ENCODE results near the gene ATP2A2.

- TF ChIP-seq CTCF (IDR thresholded peaks at IDR 0.05) = no peak
- TF ChIP-seq POLR2AphosphoS5 (IDR thresholded peaks at IDR 0.05) = no peak
- no peak for TF ChIP-seq POLR2A (IDR thresholded peaks at IDR 0.05)
Observed at GRCh38 chr12:110244829-110245228, 36.2 kb upstream of the ATP2A2 start.
